ENCODE results near the gene DDR1.
A peak's percentile ranks its signal among the peaks of the same experiment; 100 is the strongest.

Gene DDR1

DNA sequence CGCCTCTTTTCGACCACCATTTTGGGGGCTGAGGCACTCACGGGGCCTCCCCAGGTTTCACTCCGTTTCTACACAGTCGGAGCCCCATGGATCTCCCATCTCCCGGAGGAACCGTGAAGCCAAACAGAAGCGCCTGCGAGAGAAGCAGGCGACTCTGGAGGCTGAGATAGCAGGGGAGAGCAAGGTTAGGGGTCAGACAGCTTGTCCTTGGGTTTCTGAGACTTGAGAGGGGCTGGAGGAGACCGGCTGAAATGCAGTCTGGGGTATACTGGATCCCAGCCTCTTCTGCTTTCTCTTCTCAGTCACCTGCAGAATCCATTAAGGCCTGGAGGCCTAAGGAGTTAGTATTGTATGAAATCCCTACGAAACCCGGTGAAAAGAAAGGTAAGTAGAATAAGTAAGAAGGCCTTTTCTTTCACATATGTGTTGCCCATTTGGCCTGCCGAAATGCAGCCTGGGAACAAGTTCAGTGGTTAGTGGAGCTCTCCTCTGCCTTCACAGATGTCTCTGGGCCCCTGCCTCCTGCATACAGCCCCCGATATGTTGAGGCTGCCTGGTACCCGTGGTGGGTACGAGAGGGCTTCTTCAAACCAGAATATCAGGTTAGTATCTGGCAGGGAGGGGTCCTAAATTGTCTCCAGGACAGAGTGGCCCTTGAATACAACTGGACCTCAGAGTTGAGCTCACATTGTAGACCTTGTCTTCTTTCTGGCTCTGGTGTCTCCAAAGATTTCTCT is 30.7 kb downstream of the DDR1 start:
- TF ChIP-seq POLR2A (IDR thresholded peaks at IDR 0.05; ENCODE audit: extremely low read depth, insufficient read length) = no peak
- TF ChIP-seq MYC (IDR thresholded peaks at IDR 0.05; ENCODE audit: low read depth, low read length) = no peak
- TF ChIP-seq, protein P1, sequence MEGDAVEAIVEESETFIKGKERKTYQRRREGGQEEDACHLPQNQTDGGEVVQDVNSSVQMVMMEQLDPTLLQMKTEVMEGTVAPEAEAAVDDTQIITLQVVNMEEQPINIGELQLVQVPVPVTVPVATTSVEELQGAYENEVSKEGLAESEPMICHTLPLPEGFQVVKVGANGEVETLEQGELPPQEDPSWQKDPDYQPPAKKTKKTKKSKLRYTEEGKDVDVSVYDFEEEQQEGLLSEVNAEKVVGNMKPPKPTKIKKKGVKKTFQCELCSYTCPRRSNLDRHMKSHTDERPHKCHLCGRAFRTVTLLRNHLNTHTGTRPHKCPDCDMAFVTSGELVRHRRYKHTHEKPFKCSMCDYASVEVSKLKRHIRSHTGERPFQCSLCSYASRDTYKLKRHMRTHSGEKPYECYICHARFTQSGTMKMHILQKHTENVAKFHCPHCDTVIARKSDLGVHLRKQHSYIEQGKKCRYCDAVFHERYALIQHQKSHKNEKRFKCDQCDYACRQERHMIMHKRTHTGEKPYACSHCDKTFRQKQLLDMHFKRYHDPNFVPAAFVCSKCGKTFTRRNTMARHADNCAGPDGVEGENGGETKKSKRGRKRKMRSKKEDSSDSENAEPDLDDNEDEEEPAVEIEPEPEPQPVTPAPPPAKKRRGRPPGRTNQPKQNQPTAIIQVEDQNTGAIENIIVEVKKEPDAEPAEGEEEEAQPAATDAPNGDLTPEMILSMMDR (IDR thresholded peaks at IDR 0.05; ENCODE audit: low read depth, low read length) = no peak
- TF ChIP-seq, protein P2, sequence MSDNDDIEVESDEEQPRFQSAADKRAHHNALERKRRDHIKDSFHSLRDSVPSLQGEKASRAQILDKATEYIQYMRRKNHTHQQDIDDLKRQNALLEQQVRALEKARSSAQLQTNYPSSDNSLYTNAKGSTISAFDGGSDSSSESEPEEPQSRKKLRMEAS (IDR thresholded peaks at IDR 0.05; ENCODE audit: low read depth, low read length) = no peak
- peak overlapping the region; percentile 74 for H3K4me3 ChIP-seq (ENCODE audit: low read depth, low read length)
- peak; percentile 21 for DNase-seq (ENCODE audit: low read depth)

DNA sequence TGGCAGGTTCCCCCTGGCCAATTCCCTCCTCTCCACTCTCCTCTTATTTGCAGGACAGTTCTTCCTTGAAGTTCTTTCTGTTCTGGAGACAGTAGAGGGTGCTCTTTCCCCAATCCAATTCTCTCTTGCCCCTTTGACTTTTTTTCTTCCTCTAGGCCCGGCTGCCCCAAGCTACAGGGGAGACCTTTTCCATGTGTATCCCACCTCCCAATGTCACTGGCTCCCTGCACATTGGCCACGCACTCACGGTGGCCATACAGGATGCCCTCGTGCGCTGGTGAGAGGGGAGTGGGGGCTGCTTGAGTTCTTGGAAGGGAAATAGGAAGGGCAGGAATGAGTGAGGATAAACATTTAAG is 31.2 kb downstream of the DDR1 start:
- TF ChIP-seq, protein P2 (IDR thresholded peaks at IDR 0.05; ENCODE audit: low read depth, low read length) = no peak
- TF ChIP-seq MYC (IDR thresholded peaks at IDR 0.05; ENCODE audit: low read depth, low read length) = no peak
- TF ChIP-seq, protein P1 (IDR thresholded peaks at IDR 0.05; ENCODE audit: low read depth, low read length) = peak; percentile 65
- no peak overlapping the region for H3K4me3 ChIP-seq (ENCODE audit: low read depth, low read length)
- peak; percentile 74 for DNase-seq (ENCODE audit: low read depth)

DNA sequence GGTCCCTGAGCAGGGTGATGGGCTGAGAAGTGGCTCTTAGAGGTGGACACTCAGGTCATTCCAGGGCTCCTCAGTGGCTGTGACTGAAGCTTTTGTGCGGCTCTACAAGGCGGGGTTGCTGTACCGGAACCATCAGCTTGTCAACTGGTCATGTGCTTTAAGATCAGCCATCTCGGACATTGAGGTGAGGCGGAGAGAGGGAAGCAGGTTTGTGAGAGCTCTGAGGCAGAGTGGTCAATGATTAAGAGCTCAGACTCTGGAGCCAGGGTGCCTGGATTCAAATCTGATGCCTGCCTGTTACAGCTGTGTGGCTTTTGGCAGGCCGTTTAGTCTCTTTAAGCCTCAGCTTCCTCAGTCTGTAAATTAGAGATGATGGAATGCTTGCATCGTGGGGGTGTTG is 32.7 kb downstream of the DDR1 start:
- no peak overlapping the region for H3K4me3 ChIP-seq (ENCODE audit: low read depth, low read length)
- no peak for DNase-seq (ENCODE audit: low read depth)
- TF ChIP-seq, protein P1 (IDR thresholded peaks at IDR 0.05; ENCODE audit: low read depth, low read length) = no peak
- no peak for TF ChIP-seq POLR2A (IDR thresholded peaks at IDR 0.05; ENCODE audit: extremely low read depth, insufficient read length)
- no peak for TF ChIP-seq MYC (IDR thresholded peaks at IDR 0.05; ENCODE audit: low read depth, low read length)
- TF ChIP-seq, protein P2 (IDR thresholded peaks at IDR 0.05; ENCODE audit: low read depth, low read length) = no peak

DNA sequence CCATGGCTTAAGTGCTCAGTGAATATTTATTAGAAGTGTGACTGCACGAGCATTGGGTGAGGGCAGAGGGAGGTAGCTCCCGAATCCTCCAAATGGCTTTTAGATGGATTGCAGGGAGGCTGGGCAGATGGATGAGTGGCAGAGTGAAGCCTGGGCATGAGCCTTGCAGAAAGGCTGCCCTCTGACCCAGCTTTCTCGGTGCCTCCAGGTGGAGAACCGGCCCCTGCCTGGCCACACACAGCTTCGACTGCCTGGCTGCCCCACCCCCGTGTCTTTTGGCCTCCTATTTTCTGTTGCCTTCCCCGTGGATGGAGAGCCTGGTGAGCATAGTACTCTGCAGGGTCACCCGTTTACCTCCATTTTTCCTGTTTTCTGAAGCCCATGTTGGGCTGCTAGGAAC is 33.2 kb downstream of the DDR1 start:
- H3K4me3 ChIP-seq (ENCODE audit: low read depth, low read length) = no peak overlapping the region
- TF ChIP-seq POLR2A (IDR thresholded peaks at IDR 0.05; ENCODE audit: extremely low read depth, insufficient read length) (no peak), MYC (IDR thresholded peaks at IDR 0.05; ENCODE audit: low read depth, low read length) (no peak)
- TF ChIP-seq, protein P2 (IDR thresholded peaks at IDR 0.05; ENCODE audit: low read depth, low read length) = no peak
- TF ChIP-seq, protein P1 (IDR thresholded peaks at IDR 0.05; ENCODE audit: low read depth, low read length) = no peak
- no peak for DNase-seq (ENCODE audit: low read depth)

DNA sequence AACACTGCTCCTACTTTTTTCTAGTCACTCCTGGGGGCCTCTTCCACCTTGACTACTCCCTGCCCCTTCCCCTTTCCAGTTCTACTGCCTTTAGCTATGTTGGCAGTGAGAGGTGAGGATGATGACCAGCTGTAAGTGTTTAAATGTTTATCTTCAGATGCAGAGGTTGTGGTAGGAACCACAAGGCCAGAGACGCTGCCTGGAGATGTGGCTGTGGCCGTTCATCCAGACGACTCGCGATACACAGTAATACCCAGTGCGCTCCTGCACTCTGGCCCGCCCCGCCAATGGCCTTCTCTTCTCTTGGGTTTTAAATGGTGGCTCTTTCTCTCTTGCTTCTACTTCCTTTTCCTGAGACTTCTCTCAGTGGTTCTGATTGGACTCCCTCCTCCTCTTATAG is 34.4 kb downstream of the DDR1 start:
- TF ChIP-seq MYC (IDR thresholded peaks at IDR 0.05; ENCODE audit: low read depth, low read length) (no peak), POLR2A (IDR thresholded peaks at IDR 0.05; ENCODE audit: extremely low read depth, insufficient read length) (no peak)
- TF ChIP-seq, protein P2 (IDR thresholded peaks at IDR 0.05; ENCODE audit: low read depth, low read length) = no peak
- TF ChIP-seq, protein P1 (IDR thresholded peaks at IDR 0.05; ENCODE audit: low read depth, low read length) = no peak
- no peak overlapping the region for H3K4me3 ChIP-seq (ENCODE audit: low read depth, low read length)
- DNase-seq (ENCODE audit: low read depth) = no peak

Data from NB4 (cell line).